Measurements from ENCODE around the gene ZBTB48.
"Not testable (repeated sequence)": the region's sequence is repeated elsewhere in the genome, so short reads cannot be mapped to it uniquely, and the experiment has no call there.

Gene ZBTB48

DNA sequence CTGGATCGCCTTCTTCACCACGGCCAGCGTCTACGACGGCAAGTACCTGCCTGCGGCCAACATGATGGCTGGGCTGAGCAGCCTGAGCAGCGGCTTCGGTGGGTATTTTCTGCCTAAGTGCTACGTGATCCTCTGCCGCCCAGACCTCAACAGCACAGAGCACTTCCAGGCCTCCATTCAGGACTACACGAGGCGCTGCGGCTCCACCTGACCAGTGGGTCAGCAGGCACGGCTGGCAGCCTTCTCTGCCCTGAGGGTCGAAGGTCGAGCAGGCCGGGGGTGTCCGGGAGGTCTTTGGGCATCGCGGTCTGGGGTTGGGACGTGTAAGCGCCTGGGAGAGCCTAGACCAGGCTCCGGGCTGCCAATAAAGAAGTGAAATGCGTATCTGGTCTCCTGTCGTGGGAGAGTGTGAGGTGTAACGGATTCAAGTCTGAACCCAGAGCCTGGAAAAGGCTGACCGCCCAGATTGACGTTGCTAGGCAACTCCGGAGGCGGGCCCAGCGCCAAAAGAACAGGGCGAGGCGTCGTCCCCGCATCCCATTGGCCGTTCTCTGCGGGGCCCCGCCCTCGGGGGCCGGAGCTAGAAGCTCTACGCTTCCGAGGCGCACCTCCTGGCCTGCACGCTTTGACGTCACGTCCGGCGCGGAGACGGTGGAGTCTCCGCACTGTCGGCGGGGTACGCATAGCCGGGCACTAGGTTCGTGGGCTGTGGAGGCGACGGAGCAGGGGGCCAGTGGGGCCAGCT, at the start of gene ZBTB48:
TSS of gene ZBTB48 (plus strand) at position 621 of the 745 bp plus-strand sequence. CDS start 616 bp downstream, outside the sequence.
- DNase-seq, result peak; percentile 99

DNA sequence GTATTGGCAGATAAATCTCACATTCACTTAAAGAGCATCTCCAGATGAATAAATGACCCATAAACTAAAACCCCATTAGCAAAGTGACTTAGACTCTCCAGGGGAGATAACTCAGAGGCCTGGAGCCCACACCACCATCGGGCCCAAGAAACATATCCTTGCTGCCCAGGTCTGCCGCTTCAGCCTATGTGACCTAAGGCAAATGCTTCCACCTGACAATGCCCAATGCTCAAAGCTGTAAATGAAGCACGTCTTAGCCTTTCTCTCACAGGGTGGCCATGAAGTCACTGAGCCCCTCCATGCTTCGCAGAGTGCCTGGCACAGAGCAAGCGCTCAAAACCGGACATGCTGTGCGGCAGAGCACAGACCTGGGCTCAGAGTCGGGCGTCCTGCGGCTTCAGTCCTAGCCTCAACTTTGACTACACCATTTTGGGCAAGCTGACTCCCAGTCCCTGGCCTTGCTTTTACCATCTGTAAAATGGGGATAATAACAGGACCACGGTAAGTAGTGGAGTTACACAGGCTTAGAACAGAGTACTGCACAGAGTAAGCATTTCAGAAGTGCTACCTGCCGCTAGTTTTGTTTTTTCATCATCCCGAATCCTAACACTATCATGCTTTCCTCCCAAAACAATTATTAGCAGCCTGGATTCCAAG, 49.2 kb upstream of the ZBTB48 start:
- no peak for DNase-seq

DNA sequence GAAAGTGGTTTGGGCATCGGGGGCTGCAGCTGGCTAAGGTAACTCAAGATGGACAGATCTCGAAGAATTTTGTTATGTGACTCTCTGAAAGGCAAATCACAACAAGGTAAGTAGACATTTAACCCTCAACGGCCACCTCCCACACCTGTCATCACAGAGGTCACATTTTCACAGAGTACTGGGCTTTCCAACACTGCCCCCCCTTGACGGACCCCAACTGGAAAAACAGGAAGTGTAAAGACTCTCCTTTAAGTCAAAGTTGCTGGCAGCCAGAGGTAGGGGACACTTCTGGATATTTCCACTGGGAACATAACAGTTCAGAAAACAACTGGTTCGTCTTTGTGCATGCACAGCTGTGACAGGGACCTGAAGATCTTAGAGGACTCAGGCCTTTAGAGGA, 47.8 kb upstream of the ZBTB48 start:
- DNase-seq, result no peak

DNA sequence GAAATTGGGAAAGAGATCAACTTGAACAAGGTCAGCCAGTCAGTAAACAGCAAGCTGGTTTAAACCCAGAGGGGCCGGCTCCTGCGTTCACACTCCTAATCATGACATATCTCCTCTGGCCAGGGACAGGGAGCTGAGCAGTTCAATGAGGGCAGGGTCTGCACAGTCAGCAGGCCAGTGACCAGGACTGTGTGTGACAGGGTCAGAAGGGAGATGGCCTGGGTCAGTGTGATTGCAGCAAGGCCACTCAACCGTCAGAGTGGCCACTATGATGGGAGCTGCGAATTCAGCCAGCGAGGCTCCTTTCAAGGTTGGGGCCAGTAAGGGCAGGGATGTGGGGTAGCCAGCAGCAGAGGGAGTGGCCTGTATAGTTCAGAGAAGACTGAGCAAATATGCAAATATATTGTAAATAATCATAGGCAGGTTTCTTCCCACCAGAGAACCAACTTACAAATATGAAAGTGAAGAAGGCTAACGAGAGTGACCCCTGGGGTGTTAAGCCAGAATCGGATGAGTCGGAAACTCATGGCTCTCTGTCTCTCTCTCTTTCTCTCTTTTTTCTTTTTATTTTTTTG, 45.5 kb upstream of the ZBTB48 start:
- DNase-seq, result no peak

DNA sequence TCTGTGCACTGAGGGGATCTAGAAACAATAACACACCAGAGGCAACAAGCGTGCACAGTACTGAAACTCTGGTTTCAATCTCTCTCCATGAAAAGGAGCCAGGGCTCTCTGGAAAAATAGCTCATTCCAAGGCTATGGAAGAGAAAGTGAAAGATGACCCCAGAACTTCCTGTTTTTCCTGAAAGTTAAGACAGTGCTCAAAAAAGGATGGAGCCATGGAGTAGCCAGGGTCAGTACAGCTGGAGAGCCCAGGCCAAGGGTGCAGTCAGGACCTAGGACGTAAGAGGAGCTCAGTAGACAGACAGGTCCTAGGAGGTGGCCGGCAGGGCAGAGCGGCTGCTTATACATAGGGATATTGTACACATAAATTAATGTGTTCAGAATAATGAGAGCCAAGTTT, 44.6 kb upstream of the ZBTB48 start:
- DNase-seq, result peak; percentile 24

DNA sequence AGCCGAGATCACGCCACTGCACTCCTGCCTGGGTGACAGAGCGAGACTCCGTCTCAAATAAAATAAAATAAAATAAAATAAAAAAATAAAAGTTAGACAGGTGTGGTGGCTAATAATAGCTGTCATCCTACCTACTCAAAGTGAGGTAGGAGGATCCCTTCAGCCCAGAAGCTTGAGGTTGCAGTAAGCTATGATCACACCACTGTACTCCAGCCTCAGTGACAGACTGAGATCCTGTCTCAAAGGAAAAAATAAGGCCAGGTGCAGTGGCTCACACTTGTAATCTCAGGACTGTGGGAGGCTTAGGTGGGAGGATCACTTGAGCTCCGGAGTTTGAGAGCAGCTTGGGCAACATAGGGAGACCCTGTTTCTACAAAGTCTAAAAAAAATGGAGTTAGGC, 43.5 kb upstream of the ZBTB48 start:
- DNase-seq, result no peak

DNA sequence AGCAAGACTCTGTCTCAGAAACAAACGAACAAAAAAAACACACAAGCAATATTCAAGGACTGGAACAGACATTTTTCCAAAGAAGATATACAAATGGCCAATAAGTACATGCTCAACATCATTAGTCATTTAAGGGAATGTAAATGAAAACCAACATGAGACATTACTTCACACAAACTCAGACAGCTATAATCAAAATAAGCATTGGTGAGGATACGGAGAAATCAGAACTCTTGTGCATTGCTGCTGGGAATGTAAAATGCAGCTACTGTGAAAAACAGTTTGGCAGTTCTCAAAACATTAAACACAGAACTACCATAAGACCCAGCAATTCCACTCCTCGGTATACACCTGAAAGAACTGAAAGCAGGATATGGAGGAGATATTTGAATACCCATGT, 40.8 kb upstream of the ZBTB48 start:
- no peak for DNase-seq

DNA sequence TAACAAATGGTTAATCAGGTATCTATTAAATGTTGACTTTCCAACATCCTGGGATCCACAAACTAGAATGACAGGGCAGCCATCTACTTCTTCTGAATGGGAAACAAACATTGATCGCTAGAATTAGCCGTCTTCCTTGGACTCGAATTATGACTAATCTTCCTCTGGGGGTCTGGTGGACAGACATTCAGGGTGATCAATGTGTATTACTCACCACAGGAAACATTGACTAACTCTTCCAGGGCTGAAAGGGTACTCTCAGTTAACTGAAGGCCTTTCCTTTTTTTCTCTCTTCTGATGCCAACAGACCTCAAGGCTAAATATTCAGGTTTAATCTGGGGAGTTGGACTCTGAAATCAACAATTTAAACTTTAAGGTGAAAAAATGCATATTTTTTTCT, 35.0 kb upstream of the ZBTB48 start:
- no peak for DNase-seq

DNA sequence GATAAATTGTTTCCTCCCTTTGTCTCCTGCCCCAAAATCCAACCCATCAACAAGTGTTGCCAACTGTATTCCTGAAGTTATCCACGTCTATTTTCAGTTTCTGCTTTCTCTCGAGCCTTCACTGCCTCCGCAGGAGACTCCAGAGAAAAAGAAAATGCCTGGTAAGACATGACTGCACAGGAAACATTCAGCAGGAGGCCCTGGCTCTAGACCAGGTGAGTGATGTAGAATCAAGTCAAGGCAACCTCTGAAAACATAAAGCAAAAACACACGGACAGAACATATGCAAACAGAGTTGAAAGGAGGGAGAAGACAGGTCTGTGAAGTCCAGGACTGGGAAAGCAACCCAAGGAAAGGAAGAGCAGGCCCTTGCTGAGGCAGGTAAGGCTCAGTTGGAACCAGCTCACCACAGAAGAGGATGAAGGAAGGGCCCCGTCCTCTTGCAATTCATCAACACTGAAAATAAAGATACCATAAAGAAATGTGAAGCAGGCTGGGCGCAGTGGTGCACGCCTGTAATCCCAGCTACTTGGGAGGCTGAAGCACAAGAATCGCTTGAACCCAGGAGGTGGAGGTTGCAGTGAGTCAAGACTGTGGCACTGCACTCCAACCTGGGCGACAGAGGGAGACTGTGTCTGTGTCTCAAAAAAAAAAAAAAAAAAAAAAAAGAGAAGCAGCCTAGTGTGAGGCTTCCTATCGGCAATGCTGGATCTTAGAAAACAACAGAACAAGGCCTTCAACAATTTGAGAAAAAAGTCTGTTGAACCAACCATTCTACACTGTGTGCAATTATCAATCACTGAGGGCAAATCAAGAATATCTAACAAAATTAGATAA, 34.3 kb upstream of the ZBTB48 start:
- DNase-seq, result no peak

DNA sequence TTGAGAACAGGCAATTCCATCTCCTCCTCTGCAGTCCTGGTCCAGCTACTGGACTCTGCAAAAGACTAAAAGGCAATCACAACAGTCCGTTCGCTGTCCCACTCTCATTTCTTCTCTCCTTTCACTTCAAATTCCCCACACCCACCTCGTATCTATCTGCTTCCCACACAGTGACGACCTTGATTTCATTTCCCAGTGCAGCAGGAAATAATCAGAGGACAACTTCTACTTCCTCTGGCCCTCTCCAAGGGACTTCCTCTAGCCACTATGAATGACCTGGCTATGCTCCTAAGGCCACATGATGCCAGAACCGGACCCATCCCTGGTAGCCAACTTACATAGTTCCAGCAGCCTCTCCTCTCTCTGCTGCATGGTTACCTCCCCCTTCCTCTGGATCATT, 33.5 kb upstream of the ZBTB48 start:
- DNase-seq, result no peak

DNA sequence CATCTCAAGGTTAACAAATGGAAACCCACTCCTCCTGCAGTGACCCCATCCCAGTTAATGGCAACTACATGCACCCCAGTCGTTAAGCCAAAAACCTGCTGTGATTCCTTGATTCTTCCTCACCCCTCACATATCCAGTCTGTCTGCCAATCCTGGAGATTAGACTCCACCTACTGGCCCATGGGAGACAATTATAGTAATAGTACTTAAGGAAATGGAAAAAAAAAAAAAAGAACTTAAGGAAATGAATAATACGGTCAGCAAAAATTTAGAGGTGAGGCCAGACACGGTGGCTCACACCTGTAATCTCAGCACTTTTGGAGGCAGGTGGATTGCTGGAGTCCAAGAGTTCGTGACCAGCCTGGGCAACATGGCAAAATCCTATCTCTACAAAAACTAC, 32.5 kb upstream of the ZBTB48 start:
- DNase-seq, result no peak

DNA sequence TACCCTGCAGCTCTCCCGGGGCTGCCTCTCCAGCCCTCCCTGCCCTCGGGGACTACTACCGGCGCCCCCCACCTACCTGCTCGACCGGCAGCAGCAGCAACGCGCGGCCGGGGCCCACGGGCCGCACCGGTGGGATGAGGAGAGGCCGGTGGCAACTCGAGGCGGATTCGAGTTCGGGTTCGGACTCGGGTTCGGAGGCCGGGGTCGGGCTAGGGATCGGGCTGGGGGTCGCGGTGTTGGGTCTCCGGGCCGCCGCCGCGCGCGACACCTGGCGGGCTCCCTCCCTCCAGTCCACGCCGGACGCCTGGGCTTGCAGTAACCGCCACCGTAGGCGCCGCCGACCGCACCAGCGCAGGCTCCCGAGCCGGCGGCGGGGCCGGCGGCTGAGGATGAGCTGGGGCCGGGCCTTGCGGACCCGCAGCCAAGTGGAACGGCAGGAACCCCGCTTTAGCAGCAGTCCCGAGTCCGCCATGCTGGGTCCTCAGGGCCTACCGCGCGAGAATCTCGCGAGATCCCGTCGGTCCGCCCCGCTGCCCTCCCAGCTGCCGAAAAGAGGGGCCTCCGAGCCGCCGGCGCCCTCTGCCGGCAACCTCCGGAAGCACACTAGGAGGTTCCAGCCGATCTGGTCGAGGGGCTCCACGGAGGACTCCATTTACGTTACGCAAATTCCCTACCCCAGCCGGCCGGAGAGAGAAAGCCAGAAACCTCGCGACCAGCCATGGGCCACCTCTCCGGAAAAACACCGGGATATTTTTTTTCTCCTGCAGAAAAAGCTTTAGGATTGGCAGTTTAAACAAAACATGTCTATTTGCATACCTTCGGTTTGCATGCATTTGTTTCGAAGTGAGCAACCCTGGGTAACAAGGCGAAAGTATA, 25.5 kb upstream of the ZBTB48 start, which contains the start of gene NOL9:
TSS of gene NOL9 (minus strand) at position 483 of the 876 bp plus-strand sequence. CDS start at position 472, 11 bp downstream.
- DNase-seq, result peak; percentile 96

DNA sequence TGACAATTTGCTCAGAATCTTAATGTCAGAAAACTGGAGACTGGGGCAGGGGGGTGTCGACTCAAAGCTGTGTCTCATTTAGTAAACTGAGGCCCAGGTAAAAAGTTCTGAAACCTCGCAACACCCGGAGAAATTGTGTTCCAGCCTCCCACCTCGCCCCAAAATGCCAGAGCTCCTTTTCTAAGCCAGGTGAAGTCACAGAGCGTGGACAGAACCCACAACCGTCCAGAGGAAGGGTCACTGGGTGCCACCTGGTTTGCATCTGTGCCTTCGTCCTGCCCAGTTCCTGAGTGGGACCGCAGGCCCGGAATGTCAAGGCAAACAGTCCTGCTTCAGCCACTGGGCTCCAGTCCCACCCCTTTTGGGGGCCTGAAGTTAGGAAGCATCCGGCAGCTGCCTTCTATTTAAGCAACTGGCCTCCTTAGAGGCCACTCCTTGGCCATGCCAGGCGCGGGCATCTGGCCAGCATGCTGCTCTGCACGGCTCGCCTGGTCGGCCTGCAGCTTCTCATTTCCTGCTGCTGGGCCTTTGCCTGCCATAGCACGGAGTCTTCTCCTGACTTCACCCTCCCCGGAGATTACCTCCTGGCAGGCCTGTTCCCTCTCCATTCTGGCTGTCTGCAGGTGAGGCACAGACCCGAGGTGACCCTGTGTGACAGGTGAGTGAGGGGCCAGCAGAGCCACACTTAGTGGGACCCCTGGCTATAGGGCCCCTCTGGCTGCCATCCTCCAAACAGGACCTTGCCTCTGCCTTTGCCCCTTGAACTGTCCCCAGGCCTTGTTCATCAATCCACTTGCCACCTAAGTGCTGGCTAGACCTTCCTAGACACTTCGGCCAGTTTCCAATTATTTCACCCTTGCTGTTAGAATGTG, 24.7 kb upstream of the ZBTB48 start, which contains the start of gene TAS1R1:
TSS of gene TAS1R1 (plus strand) at position 401 of the 872 bp plus-strand sequence. CDS start at position 468, 67 bp downstream.
- no peak for DNase-seq

DNA sequence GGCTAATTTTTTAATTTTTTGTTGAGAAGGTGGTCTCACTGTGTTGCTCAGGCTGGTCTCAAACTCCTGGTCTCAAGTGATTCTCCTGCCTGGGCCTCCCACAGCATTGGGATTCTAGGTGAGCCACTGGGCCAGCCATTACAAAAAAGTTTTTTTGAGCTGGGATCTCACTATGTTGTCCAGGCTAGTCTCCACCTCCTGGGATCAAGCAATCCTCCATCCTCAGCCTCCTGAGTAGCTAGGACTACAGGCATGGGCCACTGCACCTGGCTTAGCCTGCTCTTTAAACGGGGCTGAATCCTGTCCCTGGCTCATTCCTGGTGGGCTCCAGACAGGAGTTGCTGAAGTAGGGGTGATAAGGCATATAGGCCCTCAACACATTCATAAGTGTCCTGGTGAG, 22.2 kb upstream of the ZBTB48 start:
- DNase-seq, result no peak

DNA sequence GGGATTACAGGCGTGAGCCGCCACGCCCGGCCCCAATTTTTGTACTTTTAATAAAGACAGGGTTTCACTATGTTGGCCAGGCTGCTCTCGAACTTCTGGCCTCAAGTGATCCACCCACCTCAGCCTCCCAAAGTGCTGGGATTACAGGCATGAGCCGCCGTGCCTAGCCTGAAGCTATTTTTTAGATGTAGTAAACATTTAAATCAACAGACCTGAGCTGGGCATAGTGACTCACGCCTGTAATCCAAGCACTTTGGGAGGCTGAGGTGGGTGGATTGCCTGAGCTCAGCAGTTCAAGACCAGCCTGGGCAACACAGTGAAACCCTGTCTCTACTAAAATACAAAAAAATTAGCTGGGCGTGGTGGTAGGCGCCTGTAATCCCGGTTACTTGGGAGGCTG, 20.6 kb upstream of the ZBTB48 start:
- DNase-seq, result not testable (repeated sequence)

DNA sequence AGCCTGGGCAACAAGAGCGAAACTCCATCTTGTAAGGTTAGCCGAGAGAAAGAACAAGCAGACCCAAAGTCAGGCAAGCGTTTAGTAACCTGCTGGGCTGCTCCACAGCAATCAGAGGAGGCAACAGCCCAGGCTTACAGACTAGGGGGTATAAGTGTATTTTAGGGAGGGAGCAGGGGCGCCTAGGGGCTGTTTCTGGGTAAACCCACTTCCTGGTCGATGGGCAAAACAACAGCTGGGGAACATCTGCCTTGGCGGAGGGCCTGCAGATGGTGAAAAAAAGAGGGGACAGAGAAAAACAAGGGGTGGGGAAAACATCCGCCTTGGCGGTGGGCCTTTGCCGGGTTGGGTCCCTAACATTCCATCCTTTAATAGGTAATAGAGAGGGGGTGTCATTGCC, 19.5 kb upstream of the ZBTB48 start:
- no peak for DNase-seq

DNA sequence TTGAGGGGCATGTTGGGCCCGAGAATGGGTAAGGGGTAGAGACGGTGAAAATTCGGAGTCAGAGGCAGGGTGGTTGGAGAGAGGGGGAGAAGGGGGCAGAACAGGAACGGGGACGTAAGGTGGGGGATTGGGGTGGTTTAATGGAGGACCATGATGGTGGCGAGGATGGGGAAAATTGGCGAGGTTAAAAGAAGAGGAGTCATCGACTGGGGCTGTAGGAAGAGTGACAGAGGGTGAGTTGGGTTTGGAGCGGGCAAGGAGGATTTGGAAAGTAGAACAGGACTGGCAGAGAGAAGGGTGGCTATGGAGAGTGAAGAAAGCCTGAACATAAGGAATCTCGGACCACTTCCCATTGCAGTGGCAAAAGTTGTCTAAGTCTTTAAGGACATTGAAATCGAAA, 10.8 kb upstream of the ZBTB48 start:
- no peak for DNase-seq

DNA sequence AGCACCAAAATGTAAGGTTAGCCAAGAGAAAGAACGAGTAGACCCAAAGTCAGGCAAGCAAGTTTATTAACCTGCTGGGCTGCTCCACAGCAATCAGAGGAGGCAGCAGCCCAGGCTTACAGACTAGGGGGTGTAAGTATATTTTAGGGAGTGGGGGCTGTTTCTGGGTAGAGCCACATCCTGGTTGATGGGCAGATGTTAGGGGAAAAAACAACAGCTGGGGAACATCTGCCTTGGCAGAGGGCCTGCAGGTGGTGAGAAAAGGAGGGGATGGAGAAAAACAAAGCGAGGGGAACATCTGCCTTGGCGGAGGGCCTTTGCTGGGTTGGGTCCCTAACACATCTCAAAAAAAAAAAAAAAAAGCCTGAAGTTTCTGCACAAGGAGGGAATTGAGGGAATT, 9.7 kb upstream of the ZBTB48 start:
- DNase-seq, result no peak

DNA sequence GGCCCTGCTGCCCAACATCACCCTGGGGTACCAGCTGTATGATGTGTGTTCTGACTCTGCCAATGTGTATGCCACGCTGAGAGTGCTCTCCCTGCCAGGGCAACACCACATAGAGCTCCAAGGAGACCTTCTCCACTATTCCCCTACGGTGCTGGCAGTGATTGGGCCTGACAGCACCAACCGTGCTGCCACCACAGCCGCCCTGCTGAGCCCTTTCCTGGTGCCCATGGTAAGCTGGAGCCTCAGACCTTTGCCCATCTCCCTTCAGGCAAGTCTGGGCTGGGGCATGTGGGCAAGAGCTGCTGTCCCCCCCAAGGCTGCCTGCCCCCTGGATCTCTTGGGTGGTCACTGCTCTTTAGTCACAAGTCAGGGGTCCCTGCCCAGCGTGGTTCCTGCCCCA, 8.8 kb upstream of the ZBTB48 start:
- DNase-seq, result no peak

DNA sequence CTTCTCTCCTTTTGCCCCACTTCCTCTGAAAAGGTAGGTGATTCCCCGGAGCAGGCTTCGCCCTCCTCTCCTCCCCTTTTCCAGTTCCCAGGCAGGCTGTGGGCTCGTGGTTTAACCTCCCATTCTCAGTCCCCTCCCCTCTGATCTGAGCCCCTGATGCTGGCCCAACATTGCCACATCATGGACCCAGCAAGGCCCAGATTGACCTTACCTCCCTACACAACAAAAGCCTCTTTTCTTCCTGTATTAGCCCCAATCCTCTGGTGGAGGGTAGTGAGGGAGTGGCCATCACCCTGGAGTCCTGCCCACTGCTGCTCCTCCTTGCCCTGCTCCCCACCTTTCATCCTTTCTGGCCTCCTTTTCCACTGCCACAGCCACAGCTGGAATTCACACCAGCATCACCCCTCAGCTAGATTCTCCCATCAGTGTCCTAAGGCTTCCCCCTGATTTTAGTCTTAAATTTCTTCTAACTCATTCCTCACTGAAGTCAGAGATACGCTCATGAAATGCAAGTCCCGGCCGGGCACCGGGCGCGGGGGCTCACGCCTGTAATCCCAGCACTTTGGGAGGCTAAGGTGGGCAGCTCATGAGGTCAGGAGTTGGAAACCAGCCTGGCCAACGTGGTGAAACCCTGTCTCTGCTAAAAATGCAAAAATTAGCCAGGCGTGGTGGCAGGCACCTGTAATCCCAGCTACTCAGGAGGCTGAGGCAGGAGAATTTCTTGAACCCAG, 7.0 kb upstream of the ZBTB48 start:
- DNase-seq, result no peak

All from suppressor macrophage treated with lipopolysaccharide for 4 hours (primary cell).